Stimulated activated CD4-positive, alpha-beta T cell treated with anti-CD3 and anti-CD28 coated beads, Interleukin-2, amount 100 ng/mL, for 48 hours (primary cell): ENCODE data around the gene SLC13A2.
"Not testable (repeated sequence)": the region's sequence is repeated elsewhere in the genome, so short reads cannot be mapped to it uniquely, and the experiment has no call there.

ENCODE experiments used
- DNase-seq, 2 donors: peaks; one replicate each; pipeline ENCODE4 v3.0.0-alpha.2; 2020

Gene SLC13A2

DNA sequence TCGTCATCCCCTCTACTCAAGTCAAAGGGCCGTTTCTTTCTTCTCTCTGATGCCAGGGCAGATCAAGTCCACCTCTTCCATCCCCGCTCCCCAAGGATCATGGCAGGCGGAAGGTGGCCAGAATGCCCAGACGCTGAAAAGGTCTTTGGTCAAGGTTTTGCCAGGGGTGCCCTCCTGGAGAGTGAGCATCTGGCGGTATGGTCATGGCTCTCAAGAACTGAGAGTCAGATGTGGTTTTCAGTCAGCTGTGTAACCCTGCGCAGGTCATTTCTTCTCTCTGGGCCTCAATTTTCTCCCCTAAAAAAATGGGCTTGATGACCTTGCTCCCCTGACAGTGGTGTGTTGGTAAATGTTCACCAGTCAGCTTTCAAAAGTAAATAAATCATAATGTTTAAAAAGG lies 45.1 kb downstream of the SLC13A2 start:
- no peak for DNase-seq

DNA sequence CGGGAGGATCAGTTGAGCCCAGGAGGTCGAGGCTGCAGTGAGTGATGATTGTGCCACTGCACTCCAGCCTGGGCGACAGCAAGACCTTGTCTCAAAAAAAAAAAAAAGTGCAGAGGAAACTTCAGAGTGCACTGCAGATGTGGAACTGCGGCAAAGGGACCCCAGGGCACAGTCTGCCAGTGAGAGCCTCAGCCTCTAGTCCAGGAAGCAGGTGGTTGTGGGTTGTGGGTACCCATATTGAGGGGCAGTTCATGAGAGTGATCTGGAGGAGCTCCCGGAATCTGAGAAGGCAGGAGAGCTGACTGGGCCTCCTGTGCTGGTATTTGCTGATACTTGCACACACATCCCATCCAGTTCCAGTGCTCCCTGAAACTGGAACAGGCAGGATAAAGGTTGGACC lies 45.8 kb downstream of the SLC13A2 start:
- no peak for DNase-seq

DNA sequence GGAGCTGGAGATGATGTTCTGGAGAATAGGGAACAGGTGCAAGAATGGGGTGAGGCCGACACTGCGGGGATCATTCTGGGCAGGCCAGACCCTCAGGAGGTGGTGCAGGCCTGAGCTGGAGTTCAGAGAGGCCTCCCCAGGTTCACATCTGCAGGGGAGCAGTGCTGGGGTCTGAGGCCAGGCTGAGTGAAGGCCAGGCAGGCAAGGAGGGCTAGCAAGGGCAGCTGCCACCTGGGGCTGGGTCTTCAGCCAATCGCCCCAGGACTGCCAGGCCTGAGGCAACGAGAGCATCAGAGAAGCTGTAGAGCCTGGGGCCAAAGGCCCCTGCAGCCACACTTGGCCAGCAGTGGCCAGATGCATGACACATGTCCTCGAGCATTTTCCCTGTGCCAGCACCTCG lies 47.2 kb downstream of the SLC13A2 start:
- no peak for DNase-seq

DNA sequence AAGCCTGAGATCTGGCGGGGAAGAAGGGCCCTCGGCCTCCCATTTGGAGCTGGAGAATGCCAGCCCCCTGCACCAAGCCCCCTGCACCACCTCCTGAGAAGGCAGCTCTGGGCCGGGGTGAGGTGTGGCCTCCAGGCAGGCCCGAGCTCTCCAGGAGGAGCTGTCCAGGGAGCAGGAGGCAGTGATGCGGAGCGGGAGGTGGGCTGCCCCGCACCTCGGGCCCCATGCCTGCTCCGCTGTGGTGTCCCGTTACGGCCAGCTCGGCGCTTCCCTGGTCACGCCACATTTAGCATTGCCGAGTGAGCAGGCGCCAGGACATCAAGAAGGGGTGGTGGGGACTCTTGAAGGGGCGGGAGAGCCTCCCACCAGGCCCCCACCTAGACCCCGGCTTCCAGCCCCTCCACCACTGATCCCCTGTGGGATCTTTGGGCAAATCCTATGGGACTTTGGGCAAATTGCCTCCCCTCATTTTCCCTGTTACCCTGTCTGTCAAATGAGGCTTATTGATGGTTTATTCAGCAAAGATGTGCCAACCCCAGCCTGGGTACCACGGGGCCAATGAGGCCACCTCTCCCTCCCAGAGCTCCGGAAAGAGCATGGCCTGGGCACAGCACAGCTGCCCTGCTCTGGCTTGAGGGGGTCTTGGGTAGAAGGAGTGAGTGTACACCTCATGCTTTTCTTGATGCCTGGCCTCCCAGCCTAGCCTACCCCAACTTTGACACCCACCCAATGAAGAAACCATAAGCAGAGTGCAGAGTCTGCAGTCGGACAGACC lies 48.1 kb downstream of the SLC13A2 start:
- no peak for DNase-seq

DNA sequence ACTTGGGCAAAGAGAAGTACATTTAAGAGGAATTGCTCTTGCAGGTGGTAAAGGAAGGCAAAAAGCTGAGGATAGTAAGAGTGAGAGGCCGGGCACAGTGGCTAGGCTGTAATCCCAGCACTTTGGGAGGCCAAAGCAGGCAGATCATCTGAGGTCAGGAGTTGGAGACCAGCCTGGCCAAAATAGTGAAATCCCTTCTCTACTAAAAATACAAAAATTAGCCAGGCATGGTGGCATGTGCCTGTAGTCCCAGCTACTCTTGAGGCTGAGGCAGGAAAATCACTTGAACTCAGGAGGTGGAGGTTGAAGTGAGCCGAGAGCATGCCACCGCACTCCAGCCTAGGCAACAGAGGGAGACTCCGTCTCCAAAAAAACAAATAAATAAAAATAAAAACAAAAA lies 48.8 kb downstream of the SLC13A2 start:
- DNase-seq, result not testable (repeated sequence)

DNA sequence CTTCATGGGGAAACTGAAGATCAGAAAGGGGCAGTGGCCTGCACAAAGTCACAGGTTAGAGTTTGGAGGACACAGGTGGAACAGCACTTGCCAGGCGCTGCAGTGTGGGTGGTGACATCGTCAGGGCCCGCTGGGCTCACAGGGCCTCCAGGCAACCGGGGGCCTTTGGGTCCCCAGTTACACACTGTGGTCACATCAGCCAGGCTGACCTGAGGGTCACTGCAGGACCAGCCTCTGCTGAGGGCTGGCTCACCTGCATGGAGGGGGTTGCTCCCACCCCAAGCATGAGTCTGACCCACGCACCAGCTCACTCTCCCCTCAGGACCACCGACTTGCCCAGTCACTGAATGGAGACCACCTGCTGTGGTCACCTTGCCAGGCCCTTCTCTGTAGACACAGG lies 49.7 kb downstream of the SLC13A2 start:
- no peak for DNase-seq

DNA sequence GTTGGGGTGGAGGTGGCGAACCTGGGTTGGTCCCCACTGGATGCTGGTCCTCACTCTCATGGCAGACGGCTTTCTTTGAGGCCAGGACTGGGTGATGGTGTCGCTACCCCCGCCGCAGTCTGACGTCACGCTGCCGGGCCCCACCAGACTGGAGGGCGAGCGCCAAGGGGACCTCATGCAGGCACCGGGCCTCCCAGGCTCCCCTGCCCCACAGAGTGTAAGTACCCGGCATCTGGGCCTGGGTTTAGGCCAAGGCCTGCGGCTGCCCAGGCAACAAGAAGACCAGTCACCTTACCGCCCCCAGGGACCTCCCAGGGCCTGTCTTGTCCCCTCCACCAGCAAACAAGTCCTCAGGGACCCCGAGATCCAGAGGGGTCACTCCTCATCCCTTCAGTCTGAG lies 50.4 kb downstream of the SLC13A2 start:
- DNase-seq, result no peak

DNA sequence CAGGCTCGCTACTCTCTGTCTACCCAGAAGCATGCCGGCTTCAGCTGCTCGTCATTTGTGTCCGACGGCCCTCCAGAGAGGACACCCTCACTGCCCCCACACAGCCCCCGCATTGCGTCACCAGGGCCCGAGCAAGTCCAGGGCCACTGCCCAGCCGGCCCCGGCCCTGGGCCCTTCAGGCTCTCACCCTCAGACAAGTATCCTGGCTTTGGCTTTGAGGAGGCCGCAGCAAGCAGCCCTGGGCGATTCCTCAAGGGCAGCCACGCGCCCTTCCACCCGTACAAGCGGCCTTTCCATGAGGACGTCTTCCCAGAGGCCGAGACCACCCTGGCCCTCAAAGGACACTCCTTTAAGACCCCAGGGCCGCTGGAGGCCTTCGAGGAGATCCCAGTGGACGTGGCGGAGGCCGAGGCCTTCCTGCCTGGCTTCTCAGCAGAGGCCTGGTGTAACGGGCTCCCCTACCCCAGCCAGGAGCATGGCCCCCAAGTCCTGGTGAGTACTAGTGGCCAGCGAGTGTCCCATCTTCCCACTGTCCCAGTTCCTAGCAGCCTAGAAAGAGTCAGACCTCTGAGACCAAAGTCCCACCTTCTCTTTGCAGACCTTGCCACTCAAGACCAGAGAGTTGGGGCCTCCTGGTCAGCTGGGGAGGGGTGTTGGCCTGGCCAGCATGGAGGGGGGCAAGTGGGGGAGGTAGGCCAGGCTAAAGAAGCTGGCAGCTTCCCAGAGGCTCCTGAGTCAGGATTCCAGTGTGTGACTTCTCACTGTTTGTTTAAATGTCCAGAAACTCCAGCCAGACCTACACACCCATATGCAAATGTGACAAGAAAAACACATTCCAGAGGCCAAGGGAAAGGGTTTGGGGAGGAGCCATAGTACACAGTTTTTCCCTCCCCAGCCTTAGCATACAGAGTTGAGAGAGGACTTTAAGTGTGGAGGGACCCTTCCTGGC lies 51.3 kb downstream of the SLC13A2 start:
- no peak for DNase-seq

DNA sequence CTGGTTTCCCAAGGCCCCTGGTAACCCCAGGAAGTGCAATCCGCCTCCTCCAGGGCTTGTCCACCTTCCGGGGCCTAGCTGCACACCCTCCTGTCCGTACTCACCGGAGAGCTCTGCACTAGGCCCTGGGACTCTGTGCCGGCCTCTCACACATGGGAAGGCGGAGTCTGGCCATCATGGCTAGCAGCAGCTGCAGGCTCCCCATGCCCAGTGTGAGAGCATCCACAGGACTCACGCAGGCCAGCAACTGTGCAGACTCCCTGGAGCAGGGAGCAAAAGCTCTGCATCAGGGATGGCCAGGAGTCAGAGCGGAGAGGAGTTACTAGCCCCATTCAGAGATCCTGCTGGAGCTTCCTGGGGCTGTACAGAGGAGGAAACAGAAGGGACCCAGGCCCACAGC lies 52.9 kb downstream of the SLC13A2 start:
- DNase-seq, result no peak

DNA sequence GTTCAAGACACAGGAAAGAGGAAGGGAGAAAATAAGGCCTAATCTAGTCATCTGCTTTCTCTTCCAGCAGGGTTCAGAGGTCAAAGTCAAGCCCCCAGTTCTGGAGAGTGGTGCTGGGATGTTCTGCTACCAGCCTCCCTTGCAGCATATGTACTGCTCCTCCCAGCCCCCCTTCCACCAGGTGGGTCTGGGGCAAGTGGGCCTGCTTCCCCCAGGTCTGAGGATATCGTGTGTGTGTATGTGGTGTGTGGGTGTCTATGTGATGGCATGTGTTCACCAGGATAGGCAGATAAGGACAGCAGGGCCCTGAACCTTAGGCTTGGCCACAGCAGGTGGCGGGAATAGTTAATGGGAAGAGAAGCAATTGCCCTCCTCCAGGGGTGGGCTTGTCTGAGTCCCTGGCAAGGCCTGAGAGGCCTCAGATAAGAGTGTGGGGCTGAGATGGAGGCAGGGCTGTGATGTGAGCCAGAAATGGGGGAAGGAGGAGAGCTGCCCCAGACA lies 53.8 kb downstream of the SLC13A2 start:
- no peak for DNase-seq

DNA sequence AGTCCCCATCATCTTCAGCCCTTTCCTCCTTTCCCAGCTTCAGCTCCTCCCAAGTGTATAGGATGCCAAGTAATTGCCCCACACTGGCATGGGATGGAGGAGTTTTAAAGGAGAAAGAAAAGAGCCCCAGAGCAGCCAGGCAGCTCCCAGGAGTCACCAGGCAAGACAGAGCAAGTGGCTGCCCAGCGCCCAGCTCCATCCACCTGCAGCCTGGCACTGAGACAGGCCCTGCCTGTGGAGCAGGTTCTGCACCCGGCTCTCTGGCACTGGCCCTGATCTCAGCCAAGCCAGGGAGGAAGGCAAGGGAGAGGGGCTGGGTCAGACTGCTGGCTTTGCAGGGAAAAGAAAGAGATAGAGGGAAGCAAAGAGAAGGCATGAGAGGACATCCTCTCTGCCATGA lies 54.4 kb downstream of the SLC13A2 start:
- no peak for DNase-seq

DNA sequence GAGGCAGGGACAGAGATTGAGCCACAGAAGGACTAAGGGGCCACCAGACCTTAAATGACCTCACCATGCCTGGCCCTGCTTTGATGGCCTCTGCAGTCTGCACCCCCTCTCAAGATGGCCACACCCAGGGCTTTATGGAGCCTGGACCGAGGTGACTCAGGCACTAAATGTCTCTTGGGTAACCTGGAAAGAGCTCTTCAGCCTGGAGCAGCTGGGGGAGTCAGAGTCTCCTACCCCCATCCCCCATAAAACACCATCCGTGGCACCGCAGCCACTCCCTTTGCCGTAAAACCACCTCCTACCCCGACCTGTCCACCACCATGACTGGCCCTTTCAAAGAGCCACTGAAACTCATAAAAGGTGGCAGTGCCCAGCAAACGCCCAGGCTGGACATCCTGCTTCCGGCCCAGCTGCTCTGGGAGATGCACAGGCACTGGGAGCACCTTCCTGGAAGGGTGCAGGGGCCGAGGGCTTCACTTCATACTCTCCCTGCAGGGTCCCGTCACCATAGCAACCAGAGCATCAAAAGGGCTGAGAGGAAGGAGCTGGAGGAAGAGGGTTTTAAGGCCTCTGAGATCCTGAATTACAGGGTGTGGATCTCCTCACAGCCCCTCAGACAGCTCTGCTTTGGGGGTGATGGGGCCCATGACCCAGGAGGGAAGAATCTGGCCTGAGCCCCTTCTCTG lies 55.0 kb downstream of the SLC13A2 start:
- DNase-seq, result no peak

DNA sequence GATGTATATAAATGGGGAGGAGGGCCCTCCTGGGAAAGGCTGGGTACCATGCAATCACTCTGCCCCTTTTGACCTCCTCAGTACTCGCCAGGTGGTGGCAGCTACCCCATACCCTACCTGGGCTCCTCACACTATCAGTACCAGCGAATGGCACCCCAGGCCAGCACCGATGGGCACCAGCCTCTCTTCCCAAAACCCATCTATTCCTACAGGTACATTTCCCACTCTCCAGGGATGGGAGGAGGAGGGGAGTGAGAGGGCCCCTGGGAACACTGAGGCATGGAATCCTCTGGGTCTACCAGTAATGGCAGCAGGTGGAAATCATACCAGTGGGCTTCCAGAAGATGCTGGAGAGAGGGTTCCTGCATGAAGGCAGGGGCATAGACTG lies 55.6 kb downstream of the SLC13A2 start:
- no peak for DNase-seq

DNA sequence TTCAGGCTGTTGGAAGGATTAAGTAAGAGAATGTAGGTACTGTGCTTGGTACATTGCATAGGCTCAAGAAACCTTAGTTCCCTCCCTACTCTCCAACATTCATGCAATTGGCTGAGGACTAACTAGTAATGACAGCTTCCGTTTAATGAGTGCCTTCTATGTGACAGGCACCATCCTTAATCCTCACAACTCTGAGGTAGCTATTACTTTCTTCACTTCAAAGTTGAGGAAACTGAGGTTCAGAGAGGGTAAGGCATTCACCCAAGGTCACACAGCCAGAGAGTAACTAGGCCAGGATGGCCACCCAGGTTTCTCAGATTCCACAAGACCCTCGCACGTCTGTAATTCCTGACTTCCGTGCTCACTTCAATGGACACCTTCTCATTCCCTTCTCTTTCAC lies 56.8 kb downstream of the SLC13A2 start:
- DNase-seq, result no peak

DNA sequence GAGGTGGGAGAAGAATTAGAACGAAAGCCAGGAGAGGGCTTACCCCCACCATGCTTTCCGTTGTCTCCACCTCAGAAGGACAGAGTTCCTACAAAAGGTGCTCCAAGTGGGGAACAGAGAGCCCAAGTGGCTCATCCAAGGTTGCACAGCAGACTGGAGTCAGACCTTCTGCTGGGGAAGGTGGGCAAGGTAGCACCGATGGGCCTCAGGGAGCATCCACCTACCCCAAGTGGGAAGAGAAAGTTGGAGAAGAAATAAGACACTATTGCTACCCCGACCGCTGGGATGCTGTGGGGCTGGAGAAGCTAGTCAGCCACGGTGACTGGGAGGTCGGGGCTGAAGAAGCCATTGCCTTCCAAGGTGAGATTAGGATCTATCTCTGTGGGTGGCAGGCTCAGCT lies 57.5 kb downstream of the SLC13A2 start:
- DNase-seq, result no peak

DNA sequence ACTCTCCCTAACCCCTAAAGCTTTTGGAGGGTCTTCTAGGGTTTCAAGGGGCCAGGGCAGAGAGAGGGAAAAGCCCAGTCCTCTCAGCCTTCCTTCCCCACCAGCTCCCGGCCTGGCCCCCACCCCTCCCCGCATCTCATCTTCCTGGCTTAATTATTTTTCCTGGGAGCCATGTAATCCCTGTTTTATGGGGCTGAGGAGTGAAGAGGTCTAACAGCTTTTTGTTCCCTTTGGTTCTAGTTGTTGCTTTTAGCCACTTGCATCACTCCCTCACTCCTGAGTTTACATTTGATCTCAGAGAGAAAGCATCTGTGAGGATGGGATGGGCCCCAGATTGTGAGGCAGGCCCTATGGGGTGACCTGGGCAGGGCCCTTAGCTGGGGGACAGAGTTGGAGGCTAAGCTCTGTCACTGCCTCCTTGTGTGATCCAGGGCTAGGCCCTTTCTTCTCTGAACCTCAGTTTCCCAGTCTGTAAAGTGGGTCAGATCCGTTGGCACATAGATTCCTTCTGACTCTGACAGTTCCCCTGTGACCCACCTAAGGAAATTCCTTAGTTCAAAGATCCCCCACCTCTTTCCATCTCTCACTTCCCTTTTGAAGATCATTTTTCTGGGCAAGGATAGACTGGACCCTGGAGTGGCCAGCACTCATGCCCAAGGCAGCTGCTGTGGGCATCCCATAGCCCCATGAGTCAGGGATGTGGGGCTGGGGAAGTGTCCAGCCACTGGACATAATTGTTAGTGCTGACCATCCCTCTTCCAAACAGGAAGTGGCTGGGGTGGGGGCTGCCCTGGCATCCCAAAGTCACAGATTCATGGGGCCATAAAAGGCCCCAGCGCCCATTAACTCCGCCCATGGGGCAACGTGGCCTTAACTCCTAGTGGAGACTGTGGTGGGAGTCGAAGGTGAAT lies 58.9 kb downstream of the SLC13A2 start:
- DNase-seq, result no peak

DNA sequence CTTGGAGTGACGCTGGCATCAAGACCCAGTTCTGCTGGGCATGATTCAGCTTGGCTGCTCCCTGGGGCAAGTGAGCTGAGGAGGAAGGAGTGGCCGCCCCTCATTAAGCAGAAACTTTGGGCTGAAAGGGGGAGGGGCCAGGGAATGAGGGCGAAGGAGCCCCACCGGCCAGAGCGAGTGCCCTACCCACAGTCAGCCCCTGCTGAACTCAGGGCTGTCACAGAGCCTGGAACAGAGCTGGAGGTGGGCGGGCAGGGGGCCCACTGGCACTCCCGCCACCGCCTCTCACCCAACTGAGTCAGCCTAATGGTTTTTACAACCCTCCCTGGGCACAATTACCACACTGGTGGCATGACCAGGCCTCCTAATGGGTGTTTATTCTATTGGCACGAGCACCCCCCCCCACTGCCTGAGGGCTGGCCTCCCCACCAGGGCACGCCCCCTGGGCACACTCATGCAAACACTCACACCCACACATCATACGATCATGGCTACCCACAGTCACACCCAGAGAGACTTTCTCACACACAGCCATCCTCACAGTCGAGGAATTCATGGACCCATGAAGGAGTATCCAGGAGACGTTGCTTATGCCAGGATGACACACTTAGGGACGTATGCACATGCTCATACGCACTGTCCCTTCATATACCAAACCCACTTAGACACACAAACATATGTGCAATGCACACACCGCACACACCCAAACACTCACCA lies 59.8 kb downstream of the SLC13A2 start:
- DNase-seq, result no peak

DNA sequence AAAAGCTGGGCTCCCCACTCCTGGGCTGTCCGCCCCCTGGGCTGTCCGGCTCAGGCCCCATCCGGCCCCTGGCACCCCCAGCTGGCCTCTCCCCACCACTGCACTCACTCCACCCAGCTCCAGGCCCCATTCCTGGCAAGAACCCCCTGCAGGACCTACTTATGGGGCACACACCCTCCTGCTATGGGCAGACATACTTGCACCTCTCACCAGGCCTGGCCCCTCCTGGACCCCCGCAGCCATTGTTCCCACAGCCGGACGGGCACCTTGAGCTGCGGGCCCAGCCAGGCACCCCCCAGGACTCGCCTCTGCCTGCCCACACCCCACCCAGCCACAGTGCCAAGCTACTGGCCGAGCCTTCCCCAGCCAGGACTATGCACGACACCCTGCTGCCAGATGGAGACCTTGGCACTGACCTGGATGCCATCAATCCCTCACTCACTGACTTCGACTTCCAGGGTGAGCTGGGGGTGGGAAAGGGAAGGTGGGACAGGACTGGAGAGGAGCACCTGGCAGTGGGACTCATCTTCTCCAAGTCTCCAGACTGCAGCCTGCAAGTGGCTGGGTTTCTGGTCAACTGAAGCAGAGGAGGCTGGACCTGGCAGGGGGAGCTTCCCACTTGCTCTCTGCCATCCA lies 61.4 kb downstream of the SLC13A2 start:
- no peak for DNase-seq

DNA sequence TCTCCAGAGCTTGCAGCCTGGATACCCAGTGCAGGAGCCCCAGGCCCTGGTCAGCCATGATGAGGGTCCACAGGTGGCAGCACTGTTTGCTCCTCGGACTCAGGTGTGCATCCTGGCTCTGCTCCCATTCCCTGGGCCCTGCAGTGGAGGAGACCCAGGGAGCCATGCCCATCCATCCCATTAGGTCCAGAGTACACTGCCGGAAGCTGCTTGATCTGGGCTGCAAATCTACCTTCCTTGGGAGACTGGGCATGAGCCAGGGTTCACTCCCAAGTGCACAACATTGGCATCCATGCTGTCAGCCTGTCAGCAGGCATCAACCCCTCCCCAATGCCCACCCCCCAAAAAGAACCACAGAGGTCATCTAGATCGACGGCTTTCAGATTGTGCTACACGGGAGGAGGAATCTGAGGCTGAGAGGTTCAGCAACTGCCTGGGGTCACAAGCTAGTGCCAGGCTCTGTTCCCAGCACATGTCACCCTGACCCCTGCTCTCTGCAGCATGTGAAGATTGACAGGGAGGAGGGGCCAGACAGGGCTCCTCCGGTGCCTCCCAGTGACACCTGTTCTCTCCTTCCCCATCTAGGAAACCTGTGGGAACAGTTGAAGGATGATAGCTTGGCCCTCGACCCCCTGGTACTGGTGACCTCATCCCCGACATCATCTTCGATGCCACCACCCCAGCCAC lies 63.2 kb downstream of the SLC13A2 start:
- DNase-seq, result no peak

DNA sequence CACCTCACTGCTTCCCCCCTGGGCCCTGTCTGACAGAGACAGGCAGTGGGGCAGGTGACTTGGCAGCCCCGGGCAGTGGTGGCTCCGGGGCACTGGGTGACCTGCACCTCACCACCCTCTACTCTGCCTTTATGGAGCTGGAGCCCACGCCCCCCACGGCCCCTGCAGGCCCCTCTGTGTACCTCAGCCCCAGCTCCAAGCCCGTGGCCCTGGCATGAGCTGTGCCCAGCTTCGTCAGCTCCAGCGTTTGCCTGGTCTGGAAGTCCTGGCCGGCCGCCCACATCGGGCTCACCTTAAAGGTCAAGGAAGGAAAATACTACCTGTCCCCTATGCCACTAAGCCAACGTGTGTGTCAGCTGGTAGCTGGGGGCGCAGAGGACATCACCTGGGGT lies 63.8 kb downstream of the SLC13A2 start:
- DNase-seq, result no peak
